Loucy (cell line): ENCODE measurements around the gene DYNC2H1.

Experiments
- H2AFZ ChIP-seq: fragments of 200-600 bp; sonication (generic); 2 replicates; pipeline ENCODE4 v1.6.0; 2016; ENCODE audit warnings: antibody characterized with exemption, mild to moderate bottlenecking, low read length, moderate library complexity
- H3F3A ChIP-seq: fragments of 200-600 bp; 2 replicates; pipeline ENCODE4 v1.6.0; 2016; ENCODE audit warnings: antibody characterized with exemption, low read depth, mild to moderate bottlenecking
- H3K27me3 ChIP-seq: fragments of 200-600 bp; sonication (generic); 2 replicates; pipeline ENCODE4 v1.6.1; 2014; ENCODE audit warnings: low read length, mild to moderate bottlenecking; ENCODE audit not compliant: insufficient read depth, poor library complexity, severe bottlenecking
- H3K36me3 ChIP-seq: fragments of 200-600 bp; sonication (generic); 2 replicates; pipeline ENCODE4 v1.6.1; 2016; ENCODE audit warnings: low read length; ENCODE audit not compliant: insufficient read depth
- H3K4me1 ChIP-seq: fragments of 200-600 bp; sonication (generic); 2 replicates; pipeline ENCODE4 v1.5.1; 2014; ENCODE audit warnings: low read length, mild to moderate bottlenecking; ENCODE audit not compliant: insufficient read depth, poor library complexity, severe bottlenecking
- H3K4me2 ChIP-seq: fragments of 200-600 bp; sonication (generic); 2 replicates; pipeline ENCODE4 v1.6.0; 2014; ENCODE audit warnings: antibody characterized with exemption, low read length, low read depth, mild to moderate bottlenecking; ENCODE audit not compliant: poor library complexity, severe bottlenecking
- H3K4me3 ChIP-seq: fragments of 200-600 bp; sonication (generic); 2 replicates; pipeline ENCODE4 v1.5.1; 2014; ENCODE audit warnings: low read length, mild to moderate bottlenecking, mixed read lengths; ENCODE audit not compliant: poor library complexity, severe bottlenecking
- H3K79me2 ChIP-seq: fragments of 200-600 bp; sonication (generic); 2 replicates; pipeline ENCODE4 v1.6.1; 2014; ENCODE audit warnings: low read length; ENCODE audit not compliant: insufficient read depth
- H3K9ac ChIP-seq: fragments of 200-600 bp; sonication (generic); 2 replicates; pipeline ENCODE4 v1.6.0; 2014; ENCODE audit warnings: mild to moderate bottlenecking, low read depth, low read length, moderate library complexity; ENCODE audit not compliant: poor library complexity, severe bottlenecking
- H3K9me2 ChIP-seq: fragments of 200-600 bp; sonication (generic); replicated peaks from 2 replicates; pipeline ENCODE4 v1.6.1; 2016; ENCODE audit warnings: low read depth, low read length, mixed read lengths
- H3K9me3 ChIP-seq: fragments of 200-600 bp; sonication (generic); 2 replicates; pipeline ENCODE4 v1.6.1; 2014; ENCODE audit warnings: mild to moderate bottlenecking, antibody characterized with exemption, low read length, low read depth; ENCODE audit not compliant: insufficient read depth
- H4K20me1 ChIP-seq: fragments of 200-600 bp; sonication (generic); 2 replicates; pipeline ENCODE4 v1.6.0; 2014; ENCODE audit warnings: antibody characterized with exemption, low read length, mild to moderate bottlenecking; ENCODE audit not compliant: insufficient read depth, poor library complexity, severe bottlenecking
- CTCF ChIP-seq: fragments of 200-600 bp; sonication (generic); conservative IDR thresholded peaks from 2 replicates; pipeline ENCODE4 v1.5.1; 2014; ENCODE audit warnings: mild to moderate bottlenecking, antibody characterized with exemption, low read length
- EZH2phosphoT487 ChIP-seq: fragments of 200-600 bp; IDR thresholded peaks from 2 replicates; pipeline ENCODE4 v1.6.1; 2018; ENCODE audit warnings: antibody characterized with exemption, mild to moderate bottlenecking, moderate library complexity, borderline replicate concordance

Gene DYNC2H1

GRCh38 chr11:103499710-103500340, 390.6 kb downstream of the DYNC2H1 start:
- Histone ChIP-seq H3K79me2 (no peaks in the 10 kb centered on the region), H3K9ac (no peak overlapping the region), H3K9me2 (no peaks in the 10 kb centered on the region), H3K27me3 (no peaks in the 10 kb centered on the region), H3K9me3 (no peaks in the 10 kb centered on the region), H4K20me1 (no peaks in the 10 kb centered on the region), H2AFZ (no peak overlapping the region), H3K36me3 (no peaks in the 10 kb centered on the region), H3K4me3 (no peak overlapping the region), H3K4me2 (no peak overlapping the region), H3K4me1 (no peaks in the 10 kb centered on the region), H3F3A (no peaks in the 10 kb centered on the region)
- no peak for TF ChIP-seq EZH2phosphoT487
- no peak for TF ChIP-seq CTCF

- H3K4me1 ChIP-seq: no peaks in the 10 kb centered on the region
- H3K36me3 ChIP-seq: no peaks in the 10 kb centered on the region
- TF ChIP-seq EZH2phosphoT487 (no peak), CTCF (no peak)
These were observed 406.1 kb downstream of the DYNC2H1 start for GRCh38 chr11:103515283-103515682.

GRCh38 chr11:103520792-103521191, 411.6 kb downstream of the DYNC2H1 start:
- Histone ChIP-seq H3K9me3 (no peaks in the 10 kb centered on the region; the same call in 1 of the 2 replicates), H3K27me3 (no peaks in the 10 kb centered on the region), H3K79me2 (no peaks in the 10 kb centered on the region), H2AFZ (no peak overlapping the region), H3K9me2 (no peaks in the 10 kb centered on the region), H4K20me1 (no peaks in the 10 kb centered on the region), H3K4me1 (peaks cover 12% of the 10 kb centered on the region), H3K4me2 (no peak overlapping the region), H3K9ac (no peak overlapping the region), H3K36me3 (no peaks in the 10 kb centered on the region), H3F3A (no peaks in the 10 kb centered on the region), H3K4me3 (no peak overlapping the region)
- TF ChIP-seq CTCF (no peak), EZH2phosphoT487 (no peak)

More at GRCh38 chr11:103515283-103515682, 406.1 kb downstream of the DYNC2H1 start:
- no peaks in the 10 kb centered on the region; the same call in 1 of the 2 replicates for H3K9me3 ChIP-seq
- no peaks in the 10 kb centered on the region for H3F3A ChIP-seq
- H4K20me1 ChIP-seq: no peaks in the 10 kb centered on the region
- H3K4me3 ChIP-seq: no peak overlapping the region
- no peaks in the 10 kb centered on the region for H3K79me2 ChIP-seq
- no peak overlapping the region for H3K9ac ChIP-seq
- H3K4me2 ChIP-seq: no peak overlapping the region
- no peaks in the 10 kb centered on the region for H3K27me3 ChIP-seq
- no peaks in the 10 kb centered on the region for H3K9me2 ChIP-seq
- no peak overlapping the region for H2AFZ ChIP-seq
